ENCODE results near the gene CCDC136.

DNA sequence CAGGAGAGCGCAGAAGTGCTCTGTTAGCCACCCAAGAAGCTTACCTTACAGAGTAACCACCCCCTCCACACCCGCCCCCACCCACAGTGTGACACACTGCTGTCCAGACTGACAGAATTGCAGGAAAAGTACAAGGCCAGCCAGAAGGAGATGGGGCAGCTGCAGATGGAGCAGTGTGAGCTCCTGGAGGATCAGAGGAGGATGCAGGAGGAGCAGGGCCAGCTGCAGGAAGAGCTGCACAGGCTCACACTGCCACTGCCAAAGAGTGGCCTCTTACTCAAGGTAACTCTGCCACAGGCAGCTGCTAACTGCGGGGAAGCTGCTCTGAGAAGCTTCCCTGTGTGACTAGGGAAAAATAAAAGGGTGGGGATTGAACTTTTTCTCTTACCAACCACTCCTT lies 17.6 kb downstream of the CCDC136 start:
- TF ChIP-seq, protein P1, sequence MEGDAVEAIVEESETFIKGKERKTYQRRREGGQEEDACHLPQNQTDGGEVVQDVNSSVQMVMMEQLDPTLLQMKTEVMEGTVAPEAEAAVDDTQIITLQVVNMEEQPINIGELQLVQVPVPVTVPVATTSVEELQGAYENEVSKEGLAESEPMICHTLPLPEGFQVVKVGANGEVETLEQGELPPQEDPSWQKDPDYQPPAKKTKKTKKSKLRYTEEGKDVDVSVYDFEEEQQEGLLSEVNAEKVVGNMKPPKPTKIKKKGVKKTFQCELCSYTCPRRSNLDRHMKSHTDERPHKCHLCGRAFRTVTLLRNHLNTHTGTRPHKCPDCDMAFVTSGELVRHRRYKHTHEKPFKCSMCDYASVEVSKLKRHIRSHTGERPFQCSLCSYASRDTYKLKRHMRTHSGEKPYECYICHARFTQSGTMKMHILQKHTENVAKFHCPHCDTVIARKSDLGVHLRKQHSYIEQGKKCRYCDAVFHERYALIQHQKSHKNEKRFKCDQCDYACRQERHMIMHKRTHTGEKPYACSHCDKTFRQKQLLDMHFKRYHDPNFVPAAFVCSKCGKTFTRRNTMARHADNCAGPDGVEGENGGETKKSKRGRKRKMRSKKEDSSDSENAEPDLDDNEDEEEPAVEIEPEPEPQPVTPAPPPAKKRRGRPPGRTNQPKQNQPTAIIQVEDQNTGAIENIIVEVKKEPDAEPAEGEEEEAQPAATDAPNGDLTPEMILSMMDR (conservative IDR thresholded peaks at IDR 0.05 in 1 of 2, IDR thresholded peaks at IDR 0.05 in 1 of 2; ENCODE audit: extremely low read depth in 1 of 2, insufficient read depth in 1 of 2, low read depth in 1 of 2, low read length in 2 of 2) = no peak
- TF ChIP-seq EZH2 (IDR thresholded peaks at IDR 0.05; ENCODE audit: borderline replicate concordance, low read length) = no peak

Data from mammary epithelial cell (primary cell).